ENCODE data around the gene FLRT1.

The FLRT1 gene

DNA sequence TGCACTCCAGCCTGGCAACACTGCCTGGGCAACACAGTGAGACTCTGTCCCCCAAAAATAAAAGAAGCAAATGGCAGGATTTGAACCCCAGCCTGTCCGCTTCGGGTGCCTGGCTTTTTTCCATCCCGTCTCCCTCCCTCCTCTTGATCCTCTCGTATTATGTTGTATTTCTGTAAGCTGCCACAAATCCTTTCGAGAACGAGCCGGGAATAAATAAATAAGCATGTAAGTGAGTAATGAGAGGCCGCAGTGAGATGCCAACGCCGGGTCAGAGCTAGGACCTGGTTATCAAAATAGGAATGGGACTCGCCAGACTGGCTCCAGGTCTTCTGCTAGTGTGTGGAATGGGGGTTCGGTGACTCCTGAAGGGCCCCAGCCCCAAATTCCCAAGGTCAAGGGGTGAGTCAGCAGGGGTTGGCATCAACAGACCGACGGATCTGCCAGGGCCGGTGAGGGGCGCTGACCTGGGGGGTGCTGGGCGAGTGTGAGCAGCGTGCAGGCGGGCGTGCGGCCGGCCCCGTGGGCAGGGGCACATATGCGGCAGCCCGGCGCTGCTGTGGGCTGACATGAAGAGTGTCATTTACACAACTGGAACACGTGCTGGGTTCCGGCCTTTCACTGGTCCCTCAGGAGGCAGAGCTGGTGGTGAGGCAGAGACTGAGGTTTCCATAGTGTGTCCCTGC is 47.8 kb downstream of the FLRT1 start:
- TF ChIP-seq, protein P1, sequence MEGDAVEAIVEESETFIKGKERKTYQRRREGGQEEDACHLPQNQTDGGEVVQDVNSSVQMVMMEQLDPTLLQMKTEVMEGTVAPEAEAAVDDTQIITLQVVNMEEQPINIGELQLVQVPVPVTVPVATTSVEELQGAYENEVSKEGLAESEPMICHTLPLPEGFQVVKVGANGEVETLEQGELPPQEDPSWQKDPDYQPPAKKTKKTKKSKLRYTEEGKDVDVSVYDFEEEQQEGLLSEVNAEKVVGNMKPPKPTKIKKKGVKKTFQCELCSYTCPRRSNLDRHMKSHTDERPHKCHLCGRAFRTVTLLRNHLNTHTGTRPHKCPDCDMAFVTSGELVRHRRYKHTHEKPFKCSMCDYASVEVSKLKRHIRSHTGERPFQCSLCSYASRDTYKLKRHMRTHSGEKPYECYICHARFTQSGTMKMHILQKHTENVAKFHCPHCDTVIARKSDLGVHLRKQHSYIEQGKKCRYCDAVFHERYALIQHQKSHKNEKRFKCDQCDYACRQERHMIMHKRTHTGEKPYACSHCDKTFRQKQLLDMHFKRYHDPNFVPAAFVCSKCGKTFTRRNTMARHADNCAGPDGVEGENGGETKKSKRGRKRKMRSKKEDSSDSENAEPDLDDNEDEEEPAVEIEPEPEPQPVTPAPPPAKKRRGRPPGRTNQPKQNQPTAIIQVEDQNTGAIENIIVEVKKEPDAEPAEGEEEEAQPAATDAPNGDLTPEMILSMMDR (IDR thresholded peaks at IDR 0.05; ENCODE audit: low read depth, low read length): no peak
- DNase-seq (ENCODE audit: extremely low read depth, low read depth): no peak

DNA sequence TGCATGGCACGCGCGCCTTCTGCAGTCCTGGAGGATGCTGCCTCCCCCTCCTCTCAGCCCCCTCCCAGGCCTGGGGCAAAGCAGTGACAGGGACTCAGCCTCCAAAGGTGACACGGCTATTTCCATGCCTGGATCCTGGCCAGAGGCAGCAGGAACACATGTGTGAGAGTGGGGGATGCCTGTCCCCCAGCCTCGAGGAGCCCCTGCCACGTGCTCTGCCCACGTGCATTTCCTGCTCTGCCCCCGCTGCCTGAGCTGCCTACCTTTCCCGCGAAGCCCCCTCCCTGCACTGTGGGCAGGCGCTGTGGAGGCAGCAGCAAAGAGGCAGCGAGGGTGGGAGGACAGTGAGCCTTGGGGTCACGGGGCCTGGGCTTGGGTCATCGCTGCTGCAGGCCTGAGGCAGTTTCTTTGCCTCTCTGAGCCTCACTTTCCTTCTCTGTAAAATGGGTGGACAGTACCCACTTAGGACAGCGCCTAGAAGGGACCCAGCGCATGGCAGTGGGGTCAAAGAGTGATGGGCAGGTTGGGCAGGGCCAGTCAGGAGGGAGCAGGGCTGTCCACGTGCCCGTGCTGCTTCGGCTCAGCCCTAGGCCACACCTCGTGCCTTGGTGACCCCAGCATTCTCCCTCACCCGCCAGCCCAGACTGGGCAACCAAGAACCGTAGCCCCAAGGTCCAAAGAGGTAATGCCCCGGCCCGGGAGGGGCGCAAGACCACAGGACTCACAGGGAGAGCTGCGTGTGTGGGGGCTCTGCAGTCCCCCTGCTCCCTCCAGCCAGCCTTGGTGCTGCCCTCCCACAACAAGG is 48.6 kb downstream of the FLRT1 start:
- TF ChIP-seq, protein P1 (IDR thresholded peaks at IDR 0.05; ENCODE audit: low read depth, low read length): no peak
- DNase-seq (ENCODE audit: extremely low read depth, low read depth): no peak

DNA sequence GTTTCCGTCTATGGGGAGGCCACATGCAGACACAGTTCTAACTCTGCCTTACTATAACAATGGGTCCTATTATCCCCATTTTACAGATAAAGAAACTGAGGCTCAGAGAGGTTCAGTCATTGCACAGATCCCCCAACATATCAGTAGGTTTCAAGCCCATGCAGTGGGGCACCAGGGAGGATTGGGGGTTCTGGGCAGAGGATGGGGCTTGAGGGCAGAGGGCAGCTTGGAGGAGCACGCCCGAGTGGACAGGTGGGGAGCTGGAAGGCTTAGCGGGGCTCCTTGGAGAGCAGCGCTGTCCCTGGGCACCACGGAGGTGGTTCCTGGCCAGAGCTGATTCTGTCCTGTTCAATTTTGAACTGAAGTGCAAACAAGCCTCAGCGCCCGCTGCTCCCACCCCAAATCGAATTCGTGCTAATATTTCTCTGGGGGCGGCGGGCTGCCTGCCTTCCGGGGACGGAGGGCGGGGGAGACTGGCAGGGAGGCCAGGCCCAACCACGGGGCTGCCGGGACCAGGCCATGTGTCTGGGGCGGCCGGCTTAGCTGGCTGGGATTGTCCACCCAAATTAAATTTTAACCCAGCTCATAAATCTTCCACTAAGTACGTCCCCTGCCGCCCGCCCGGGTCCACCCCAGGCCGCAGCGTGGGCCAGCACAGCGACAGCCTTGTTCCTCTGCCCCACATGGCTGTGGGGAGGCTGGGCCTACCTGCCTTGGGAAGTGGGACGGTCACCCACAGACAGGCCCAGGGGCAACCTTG is 49.4 kb downstream of the FLRT1 start:
- DNase-seq (ENCODE audit: extremely low read depth, low read depth): no peak
- TF ChIP-seq, protein P1 (IDR thresholded peaks at IDR 0.05; ENCODE audit: low read depth, low read length): no peak

Measured in AG09319 (cell line).